Fibroblast of the aortic adventitia (primary cell): Measurements from ENCODE around the gene JAKMIP3. TPM values are rescaled to one million over a fixed set of nuclear protein-coding genes. Genes with fewer than 3 reads are reported as not detected.

Source experiments
- DNase-seq: peaks from one replicate; pipeline ENCODE4 v3.0.0-alpha.2; 2010; ENCODE audit warnings: low read depth
- H3K4me3 ChIP-seq: 2 replicates; pipeline ENCODE4 v1.5.1; 2011; ENCODE audit warnings: low read depth, mild to moderate bottlenecking, control low read depth, low read length, moderate library complexity
- CTCF ChIP-seq: IDR thresholded peaks from 2 replicates; pipeline ENCODE4 v1.5.1; 2011; ENCODE audit warnings: mild to moderate bottlenecking, low read length, control low read depth, inconsistent platforms; ENCODE audit not compliant: insufficient read depth
- total RNA-seq: library from RNA; depleted of rRNA; stranded (reverse); fragments of >200 nt; gene quantifications from 2 replicates; pipeline ENCODE4 v1.2.3, GENCODE V29; 2012; ENCODE audit warnings: low replicate concordance

The JAKMIP3 gene
- total RNA-seq, 1 donor: 0.09 TPM

- no peak for DNase-seq
- H3K4me3 ChIP-seq: no peak overlapping the region
- TF ChIP-seq CTCF: no peak
Measured at GRCh38 chr10:132096223-132096622, 30.5 kb downstream of the JAKMIP3 start.

DNA sequence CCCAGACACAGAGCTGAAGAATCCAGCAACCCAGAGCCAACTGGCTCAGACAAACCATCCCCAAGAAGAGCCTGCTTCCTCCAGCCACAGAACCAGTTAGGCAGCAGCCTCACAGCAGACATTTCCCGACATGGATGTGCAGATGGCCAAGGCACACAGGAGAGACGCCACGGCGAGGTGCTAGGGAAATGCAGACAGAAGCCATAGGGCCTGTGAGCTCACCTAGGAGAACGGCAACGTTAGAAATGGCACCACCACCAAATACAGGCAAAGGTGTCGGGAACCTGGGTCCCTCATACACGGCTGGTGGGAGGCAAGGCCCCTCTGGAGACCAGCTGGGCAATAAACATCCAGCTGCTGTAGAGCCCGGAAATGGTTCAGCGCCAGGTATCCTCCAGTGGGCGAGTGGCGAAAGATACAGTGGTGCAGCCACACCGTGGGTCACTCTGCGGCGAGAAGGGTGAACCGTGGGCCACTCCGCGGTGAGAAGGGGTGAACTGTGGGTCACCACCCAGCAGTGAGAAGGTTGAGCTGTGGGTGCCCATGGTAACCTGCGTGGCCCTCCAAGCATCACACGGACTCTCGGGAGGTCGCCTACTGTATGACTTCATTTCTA lies 31.2 kb downstream of the JAKMIP3 start:
- no peak for TF ChIP-seq CTCF
- H3K4me3 ChIP-seq: no peak overlapping the region
- DNase-seq: no peak

DNA sequence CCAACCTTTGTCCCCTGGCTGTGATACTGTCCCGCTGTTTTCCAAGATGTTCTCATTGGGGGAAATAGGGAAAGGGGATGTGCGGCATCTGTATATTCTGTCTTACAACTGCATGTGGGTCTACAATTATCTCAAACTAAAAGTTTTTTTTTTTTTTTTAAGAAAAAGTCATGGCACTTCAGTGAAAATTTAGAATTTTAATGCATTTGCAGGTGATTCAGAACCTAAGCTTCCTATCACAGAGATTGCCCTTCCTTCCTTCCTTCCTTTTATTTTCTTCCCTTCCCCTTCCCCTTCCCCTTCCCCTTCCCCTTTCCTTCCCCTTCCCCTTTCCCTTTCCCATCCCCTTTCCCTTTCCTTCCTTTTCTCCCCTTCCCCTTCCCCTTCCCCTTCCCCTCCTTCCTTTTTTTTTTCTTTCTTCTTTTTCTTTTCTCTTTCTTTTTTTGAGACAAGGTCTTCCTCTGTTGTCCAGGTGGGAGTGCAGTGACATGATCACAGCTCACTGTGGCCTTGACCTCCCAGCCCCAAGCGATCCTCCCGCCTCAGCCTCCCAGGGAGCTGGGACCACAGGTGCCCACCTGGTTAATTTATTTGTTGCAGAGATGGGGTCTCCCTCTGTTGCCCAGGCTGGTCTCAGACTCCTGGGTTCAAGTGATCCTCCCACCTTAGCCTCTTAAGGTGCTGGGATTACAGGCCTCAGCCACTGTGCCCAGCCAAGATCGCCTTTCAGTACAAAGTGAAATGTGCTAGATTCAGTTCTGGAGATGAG lies 32.0 kb downstream of the JAKMIP3 start:
- no peak for TF ChIP-seq CTCF
- no peak overlapping the region for H3K4me3 ChIP-seq
- no peak for DNase-seq

- DNase-seq: no peak
- TF ChIP-seq CTCF: no peak
Measured at GRCh38 chr10:132098539-132099388, 33.0 kb downstream of the JAKMIP3 start.

GRCh38 chr10:132099389-132100090 lies 33.8 kb downstream of the JAKMIP3 start:
- no peak overlapping the region for H3K4me3 ChIP-seq
- DNase-seq: no peak
- TF ChIP-seq CTCF: no peak

More at GRCh38 chr10:132098539-132099388, 33.0 kb downstream of the JAKMIP3 start:
- no peak overlapping the region for H3K4me3 ChIP-seq

GRCh38 chr10:132100091-132100481 lies 34.3 kb downstream of the JAKMIP3 start:
- TF ChIP-seq CTCF: no peak
- no peak overlapping the region for H3K4me3 ChIP-seq
- no peak for DNase-seq
